Right renal pelvis (tissue), 4 donors: ENCODE measurements around the gene PTPRD. TPM values are rescaled to one million over a fixed set of nuclear protein-coding genes. Genes with fewer than 3 reads are reported as not detected.
A peak's percentile ranks its signal among the peaks of the same experiment; 100 is the strongest.
"Not testable (repeated sequence)": the region's sequence is repeated elsewhere in the genome, so short reads cannot be mapped to it uniquely, and the experiment has no call there.

Experiments
- DNase-seq, 4 donors: peaks; one replicate each; pipeline ENCODE4 v3.0.0-alpha.2; 2013; ENCODE audit warnings: low read depth in 4 of 4, low spot score in 3 of 4, missing footprints in 1 of 4
- polyA plus RNA-seq, 4 donors: library from polyadenylated mRNA; unstranded; fragments of 120-200 nt; gene quantifications; one replicate each; pipeline ENCODE4 v1.2.1, GENCODE V29; 2013; ENCODE audit not compliant: insufficient read length in 4 of 4

The PTPRD gene
- polyA plus RNA-seq, 4 donors: 105 to 119 (median 108) TPM

- DNase-seq: no peak
These were observed 1650.7 kb downstream of the PTPRD start for GRCh38 chr9:8962084-8962483.

- no peak for DNase-seq
These were observed 1651.5 kb downstream of the PTPRD start for GRCh38 chr9:8961186-8961851.

GRCh38 chr9:8960254-8960653 lies 1652.5 kb downstream of the PTPRD start:
- no peak for DNase-seq

- no peak for DNase-seq
These were observed 1654.4 kb downstream of the PTPRD start for GRCh38 chr9:8958358-8958757.

- DNase-seq: no peak
These were observed 1657.5 kb downstream of the PTPRD start for GRCh38 chr9:8955315-8955714.

- no peak for DNase-seq
These were observed 1666.3 kb downstream of the PTPRD start for GRCh38 chr9:8946461-8946860.

GRCh38 chr9:8943392-8943791 lies 1669.4 kb downstream of the PTPRD start:
- DNase-seq: no peak

GRCh38 chr9:8940650-8941049 lies 1672.2 kb downstream of the PTPRD start:
- DNase-seq: no peak

GRCh38 chr9:8926461-8926860 lies 1686.3 kb downstream of the PTPRD start:
- DNase-seq: no peak

- DNase-seq: no peak
These were observed 1688.2 kb downstream of the PTPRD start for GRCh38 chr9:8924562-8924961.

- DNase-seq: not testable (repeated sequence)
These were observed 1692.2 kb downstream of the PTPRD start for GRCh38 chr9:8920478-8921183.

- DNase-seq: no peak
These were observed 1694.7 kb downstream of the PTPRD start for GRCh38 chr9:8917956-8918739.

GRCh38 chr9:8916771-8917170 lies 1696.0 kb downstream of the PTPRD start:
- DNase-seq: no peak

- DNase-seq: no peak
These were observed 1704.9 kb downstream of the PTPRD start for GRCh38 chr9:8907868-8908267.

- no peak for DNase-seq
These were observed 1707.1 kb downstream of the PTPRD start for GRCh38 chr9:8905731-8906130.

GRCh38 chr9:8904771-8905515 lies 1707.9 kb downstream of the PTPRD start:
- DNase-seq: no peak

- DNase-seq: no peak
These were observed 1709.7 kb downstream of the PTPRD start for GRCh38 chr9:8903077-8903476.

- no peak for DNase-seq
These were observed 1711.7 kb downstream of the PTPRD start for GRCh38 chr9:8901146-8901545.

- DNase-seq: no peak
These were observed 1713.3 kb downstream of the PTPRD start for GRCh38 chr9:8899511-8899910.

GRCh38 chr9:8895861-8896224 lies 1717.0 kb downstream of the PTPRD start:
- DNase-seq: peak; percentile 35 to 60 (median 44)
